Ovary (tissue), 9 donors: ENCODE measurements around the gene TFF3. TPM values are rescaled to one million over a fixed set of nuclear protein-coding genes. Genes with fewer than 3 reads are reported as not detected.
"Not testable (repeated sequence)": the region's sequence is repeated elsewhere in the genome, so short reads cannot be mapped to it uniquely, and the experiment has no call there.

Experiments
- DNase-seq, 5 donors: peaks; one replicate each; pipeline ENCODE4 v3.0.0-alpha.2; 2019 to 2020
- H3K27ac ChIP-seq, 2 donors: fragments of 200-600 bp; one replicate each; pipeline versions ENCODE4 v1.5.1 to v1.8.0; 2019 to 2022
- H3K27me3 ChIP-seq: fragments of 200-600 bp; one replicate; pipeline ENCODE4 v1.8.0; 2022
- H3K36me3 ChIP-seq: fragments of 200-600 bp; sonication (generic); one replicate; pipeline ENCODE4 v1.5.1; 2019
- H3K4me1 ChIP-seq: one replicate; pipeline ENCODE4 v1.8.1; 2013; ENCODE audit warnings: mild to moderate bottlenecking, moderate library complexity; ENCODE audit not compliant: insufficient read depth
- H3K4me3 ChIP-seq: fragments of 200-600 bp; sonication (generic); one replicate; pipeline ENCODE4 v1.5.1; 2017
- H3K9me3 ChIP-seq, 2 donors: fragments of 200-600 bp in 1 of 2; sonication (generic) in 1 of 2; one replicate each; pipeline versions ENCODE4 v1.5.1 to v1.8.1; 2013 to 2019; ENCODE audit warnings: mild to moderate bottlenecking in 1 of 2, moderate library complexity in 1 of 2
- EP300 ChIP-seq: sonication (generic); formaldehyde crosslinking; IDR thresholded peaks from one replicate; pipeline ENCODE4 v1.6.1; 2017; ENCODE audit warnings: antibody characterized with exemption
- POLR2A ChIP-seq: fragments of 450-650 bp; IDR thresholded peaks from one replicate; pipeline ENCODE4 v1.6.1; 2017; ENCODE audit warnings: antibody characterized with exemption, mild to moderate bottlenecking, moderate library complexity
- WGBS, 3 donors: extraction: QIAGEN DNeasy Blood & Tissue Kit in 1 of 3; methylation state at CpG; one replicate each; pipeline versions ENCODE4 v1.1.5 to v1.1.7; 2013 to 2017; 5-methylcytosine and 5-hydroxymethylcytosine counted together
- intact Hi-C, 4 donors: fragments of 100-400 bp; cut with DNase I; formaldehyde crosslinking; loops; one replicate each; pipeline versions ENCODE4 v1.11.0 to v1.15.1; 2022 to 2023
- polyA plus RNA-seq, 2 donors: library from polyadenylated mRNA; stranded (reverse); fragments of 200-250 nt in 1 of 2; fragments of 350-450 nt in 1 of 2; fragmentation: Illumina TruSeq in 1 of 2; extraction: RNeasy Lipid Tissue Mini Kit (QIAGEN cat#74804) in 1 of 2; gene quantifications; one replicate each; pipeline ENCODE4 v1.2.3, GENCODE V29; 2013 to 2014
- total RNA-seq, 7 donors: library from RNA; depleted of rRNA in 2 of 7; stranded (reverse); fragments of >200 nt in 2 of 7; fragmentation: NEBNext Ultra II Directional in 3 of 7; extraction: Animal tissue kit (Norgen Biotek cat#: 25700) in 3 of 7; gene quantifications; one replicate each; pipeline versions ENCODE4 v1.1.0 to v1.2.4, GENCODE V29; 2016 to 2023
- TF ChIP-seq, protein P1 (sequence below), 3 donors: fragments of 450-650 bp in 2 of 3; fragments of 200-600 bp in 1 of 3; IDR thresholded peaks; one replicate each; pipeline versions ENCODE4 v1.5.1 to v1.8.0; 2016 to 2022; ENCODE audit warnings: antibody characterized with exemption in 3 of 3, mild to moderate bottlenecking in 1 of 3
- donor health status: DM: no; HTN: no; CAD: no; lungs with moderate emphysema.
- donor health status: DM: no; HTN: no; CAD: no.
- donor health status: Bipolar disorder and iron deficiency.
- donor health status: DM: yes; HTN: yes; CAD: no.
- donor health status: DM: no; HTN: no; CAD: no.
- donor health status: DM: yes; HTN: yes; CAD: no.

TFF3 gene
- total and polyA plus RNA-seq, 9 donors = 1.3 to 131 (median 11.0) TPM; not detected in 1

GRCh38 chr21:42293649-42294272 is 21.4 kb downstream of the TFF3 start:
- no peak for TF ChIP-seq POLR2A
- TF ChIP-seq, protein P1, sequence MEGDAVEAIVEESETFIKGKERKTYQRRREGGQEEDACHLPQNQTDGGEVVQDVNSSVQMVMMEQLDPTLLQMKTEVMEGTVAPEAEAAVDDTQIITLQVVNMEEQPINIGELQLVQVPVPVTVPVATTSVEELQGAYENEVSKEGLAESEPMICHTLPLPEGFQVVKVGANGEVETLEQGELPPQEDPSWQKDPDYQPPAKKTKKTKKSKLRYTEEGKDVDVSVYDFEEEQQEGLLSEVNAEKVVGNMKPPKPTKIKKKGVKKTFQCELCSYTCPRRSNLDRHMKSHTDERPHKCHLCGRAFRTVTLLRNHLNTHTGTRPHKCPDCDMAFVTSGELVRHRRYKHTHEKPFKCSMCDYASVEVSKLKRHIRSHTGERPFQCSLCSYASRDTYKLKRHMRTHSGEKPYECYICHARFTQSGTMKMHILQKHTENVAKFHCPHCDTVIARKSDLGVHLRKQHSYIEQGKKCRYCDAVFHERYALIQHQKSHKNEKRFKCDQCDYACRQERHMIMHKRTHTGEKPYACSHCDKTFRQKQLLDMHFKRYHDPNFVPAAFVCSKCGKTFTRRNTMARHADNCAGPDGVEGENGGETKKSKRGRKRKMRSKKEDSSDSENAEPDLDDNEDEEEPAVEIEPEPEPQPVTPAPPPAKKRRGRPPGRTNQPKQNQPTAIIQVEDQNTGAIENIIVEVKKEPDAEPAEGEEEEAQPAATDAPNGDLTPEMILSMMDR (IDR thresholded peaks at IDR 0.05) = no peak
- TF ChIP-seq EP300 = no peak
- Histone ChIP-seq H3K27ac (no peak overlapping the region), H3K9me3 (no peaks in the 10 kb centered on the region), H3K4me1 (no peaks in the 10 kb centered on the region), H3K4me3 (no peak overlapping the region), H3K36me3 (no peaks in the 10 kb centered on the region), H3K27me3 (no peaks in the 10 kb centered on the region)
- DNase-seq = no peak
- intact Hi-C loops = no loop called here
- 88 to 90% (median 89%) methylated on average over 17 of the region's 17 CpGs for WGBS, 3 donors

- WGBS, 3 donors = 85 to 91% (median 90%) methylated on average over 4 of the region's 4 CpGs
- intact Hi-C loops, H3K27ac ChIP-seq, H3K4me1 ChIP-seq, H3K9me3 ChIP-seq, DNase-seq, H3K4me3 ChIP-seq, H3K27me3 ChIP-seq, H3K36me3 ChIP-seq: not testable (repeated sequence)
Observed at GRCh38 chr21:42292563-42293142, 22.6 kb downstream of the TFF3 start.

- Histone ChIP-seq H3K36me3 (no peaks in the 10 kb centered on the region), H3K9me3 (no peaks in the 10 kb centered on the region), H3K4me3 (no peak overlapping the region), H3K27me3 (no peaks in the 10 kb centered on the region), H3K4me1 (no peaks in the 10 kb centered on the region), H3K27ac (no peak overlapping the region)
- intact Hi-C loops = no loop called here
- WGBS, 3 donors = 87 to 90% (median 88%) methylated on average over 22 of the region's 22 CpGs
- TF ChIP-seq EP300 = no peak
- no peak for TF ChIP-seq POLR2A
- TF ChIP-seq, protein P1 (IDR thresholded peaks at IDR 0.05) = no peak
- DNase-seq = no peak
Observed at GRCh38 chr21:42291751-42292562, 23.3 kb downstream of the TFF3 start.

- intact Hi-C loops = no loop called here
- no peak overlapping the region for H3K27ac ChIP-seq
- no peak overlapping the region for H3K4me3 ChIP-seq
- TF ChIP-seq EP300 = no peak
- no peak for TF ChIP-seq POLR2A
- TF ChIP-seq, protein P1 (IDR thresholded peaks at IDR 0.05) = no peak
- H3K9me3 ChIP-seq = no peaks in the 10 kb centered on the region
- H3K27me3 ChIP-seq = no peaks in the 10 kb centered on the region
- H3K4me1 ChIP-seq = no peaks in the 10 kb centered on the region
- no peaks in the 10 kb centered on the region for H3K36me3 ChIP-seq
- 87 to 90% (median 89%) methylated on average over 34 to 35 of the region's 35 CpGs for WGBS, 3 donors
- DNase-seq = no peak
Observed at GRCh38 chr21:42291003-42291750, 24.0 kb downstream of the TFF3 start.
